Activated T-cell treated with anti-CD3 and anti-CD28 coated beads for 48 hours (primary cell): Measurements from ENCODE around the gene TMIGD1.

Source experiments
- DNase-seq: peaks from one replicate; pipeline ENCODE4 v3.0.0-alpha.2; 2020; ENCODE audit warnings: low read depth

TMIGD1 gene

GRCh38 chr17:30332057-30332542 is 1.8 kb downstream of the TMIGD1 start:
- peak; percentile 34 for DNase-seq

- DNase-seq, result no peak
Observed at GRCh38 chr17:30326809-30327208, 7.0 kb downstream of the TMIGD1 start.

- no peak for DNase-seq
Observed at GRCh38 chr17:30324723-30325122, 9.1 kb downstream of the TMIGD1 start.

GRCh38 chr17:30323895-30324319 is 9.9 kb downstream of the TMIGD1 start:
- DNase-seq, result peak; percentile 11

- no peak for DNase-seq
Observed at GRCh38 chr17:30323262-30323894, 10.5 kb downstream of the TMIGD1 start.

GRCh38 chr17:30321314-30321713 is 12.5 kb downstream of the TMIGD1 start:
- no peak for DNase-seq

GRCh38 chr17:30318155-30318554 is 15.7 kb downstream of the TMIGD1 start:
- DNase-seq, result no peak

GRCh38 chr17:30316736-30317135 is 17.1 kb downstream of the TMIGD1 start:
- DNase-seq, result no peak

- no peak for DNase-seq
Observed at GRCh38 chr17:30315106-30315505, 18.8 kb downstream of the TMIGD1 start.

GRCh38 chr17:30314474-30314873 is 19.4 kb downstream of the TMIGD1 start:
- DNase-seq, result no peak

GRCh38 chr17:30312226-30312625 is 21.6 kb downstream of the TMIGD1 start:
- no peak for DNase-seq

GRCh38 chr17:30310562-30310961 is 23.3 kb downstream of the TMIGD1 start:
- no peak for DNase-seq

GRCh38 chr17:30309591-30309990 is 24.3 kb downstream of the TMIGD1 start:
- no peak for DNase-seq

GRCh38 chr17:30308406-30308805 is 25.5 kb downstream of the TMIGD1 start:
- DNase-seq, result no peak

GRCh38 chr17:30304778-30305177 is 29.1 kb downstream of the TMIGD1 start:
- no peak for DNase-seq

GRCh38 chr17:30302241-30302640 is 31.6 kb downstream of the TMIGD1 start:
- no peak for DNase-seq

GRCh38 chr17:30300818-30301217 is 33.0 kb downstream of the TMIGD1 start:
- DNase-seq, result no peak

- DNase-seq, result no peak
Observed at GRCh38 chr17:30299000-30299399, 34.9 kb downstream of the TMIGD1 start.

- no peak for DNase-seq
Observed at GRCh38 chr17:30297715-30298114, 36.1 kb downstream of the TMIGD1 start.

- no peak for DNase-seq
Observed at GRCh38 chr17:30296499-30297080, 37.3 kb downstream of the TMIGD1 start.

- DNase-seq, result no peak
Observed at GRCh38 chr17:30292286-30292858, 41.5 kb downstream of the TMIGD1 start.

- DNase-seq, result peak; percentile 82
Observed at GRCh38 chr17:30291543-30292285, 42.1 kb downstream of the TMIGD1 start, which contains the start of gene BLMH. BLMH (minus strand) TSS chr17:30291944; CDS start chr17:30291819, 125 bp downstream.
